ENCODE results near the gene PDIA5.

GRCh38 chr3:123126653-123127052 lies 59.8 kb downstream of the PDIA5 start:
- TF ChIP-seq CTCF (optimal IDR thresholded peaks at IDR 0.05 in 1 of 3, IDR thresholded peaks at IDR 0.05 in 1 of 3, conservative IDR thresholded peaks at IDR 0.05 in 1 of 3; ENCODE audit: extremely low read depth in 1 of 3, insufficient read depth in 2 of 3, low read length in 3 of 3): no peak
- no peak for TF ChIP-seq EZH2 (IDR thresholded peaks at IDR 0.05; ENCODE audit: low read length)

Measured in keratinocyte (primary cell).